GM18508 (cell line): ENCODE data around the gene TTC39A.
"Not testable (repeated sequence)": the region's sequence is repeated elsewhere in the genome, so short reads cannot be mapped to it uniquely, and the experiment has no call there.

Source experiments
- ATAC-seq: cut with Tn5 transposase; IDR thresholded peaks from one replicate; pipeline ENCODE4 v1.9.1; 2021; ENCODE audit warnings: moderate number of reproducible peaks; ENCODE audit not compliant: insufficient read depth, unreplicated experiment

Gene TTC39A

DNA sequence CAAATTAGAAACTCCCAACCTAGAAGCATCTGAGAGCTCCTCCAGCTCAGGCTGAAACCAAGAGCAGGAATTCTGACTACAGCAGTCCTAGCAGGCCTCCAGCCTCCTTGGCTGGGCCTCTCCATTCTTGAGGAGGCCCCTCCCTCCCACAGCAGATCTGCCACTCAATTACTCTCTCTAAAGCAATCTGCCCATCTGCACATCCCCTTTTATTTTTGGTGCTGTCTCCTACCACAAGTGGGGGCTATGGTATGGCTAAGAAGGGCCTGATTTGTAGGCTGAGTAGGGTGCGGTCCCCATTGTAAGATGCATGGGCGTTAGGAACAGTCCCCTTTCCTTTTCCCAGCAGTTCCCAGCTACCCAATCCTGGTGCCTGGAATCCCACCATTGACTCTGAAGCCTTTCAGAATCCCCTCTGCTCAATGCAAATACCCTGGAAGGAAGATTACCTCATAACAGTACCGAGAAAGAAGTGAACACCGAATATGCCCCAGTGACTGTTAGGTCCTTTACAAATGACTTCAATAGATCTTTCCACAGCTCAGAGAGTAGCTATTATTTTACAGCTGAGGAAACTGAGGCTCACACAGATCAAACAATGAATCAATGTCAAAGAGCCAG is 11.6 kb upstream of the TTC39A start:
- no peak for ATAC-seq

- ATAC-seq: no peak
Measured at GRCh38 chr1:51340380-51340779, 10.0 kb upstream of the TTC39A start.

DNA sequence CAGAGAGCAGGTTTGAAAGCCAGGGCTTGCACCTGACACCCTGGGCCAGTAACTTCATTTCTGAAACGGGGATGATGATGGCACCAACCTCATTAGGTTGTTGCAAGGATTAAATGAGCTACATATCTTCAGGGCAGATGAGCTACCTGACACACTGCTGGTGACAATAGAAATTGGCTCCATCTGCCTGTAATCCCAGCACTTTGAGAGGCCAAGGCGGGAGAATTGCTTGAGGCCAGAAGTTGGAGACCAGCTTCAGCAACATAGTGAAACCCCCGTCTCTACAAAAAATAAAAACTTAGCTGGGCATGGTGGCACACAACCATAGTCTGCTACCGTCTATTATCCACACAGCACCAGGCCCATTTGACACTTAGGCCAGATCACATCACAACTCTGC is 6.3 kb upstream of the TTC39A start:
- ATAC-seq: no peak

DNA sequence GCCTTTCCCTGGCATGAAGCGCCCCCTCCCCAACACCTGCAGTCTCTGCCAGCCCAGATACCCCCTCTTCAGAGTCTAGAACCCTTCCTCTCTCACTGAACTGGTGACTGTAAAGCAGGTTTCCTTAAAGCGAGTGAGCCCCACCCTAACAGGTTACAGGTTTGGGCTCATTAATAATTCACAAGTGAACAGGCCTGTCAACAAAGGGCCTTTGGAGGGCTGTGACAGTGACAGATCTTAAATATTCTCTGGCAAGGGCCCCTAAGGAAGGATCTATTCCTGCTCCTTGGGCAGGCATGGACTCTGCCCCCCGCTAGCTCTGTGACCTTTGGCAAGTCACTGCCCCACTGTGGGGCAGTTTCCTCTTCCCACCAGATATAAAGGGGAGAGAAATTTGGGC is 5.6 kb upstream of the TTC39A start:
- no peak for ATAC-seq

GRCh38 chr1:51331206-51332100 is 1.1 kb upstream of the TTC39A start:
- no peak for ATAC-seq

DNA sequence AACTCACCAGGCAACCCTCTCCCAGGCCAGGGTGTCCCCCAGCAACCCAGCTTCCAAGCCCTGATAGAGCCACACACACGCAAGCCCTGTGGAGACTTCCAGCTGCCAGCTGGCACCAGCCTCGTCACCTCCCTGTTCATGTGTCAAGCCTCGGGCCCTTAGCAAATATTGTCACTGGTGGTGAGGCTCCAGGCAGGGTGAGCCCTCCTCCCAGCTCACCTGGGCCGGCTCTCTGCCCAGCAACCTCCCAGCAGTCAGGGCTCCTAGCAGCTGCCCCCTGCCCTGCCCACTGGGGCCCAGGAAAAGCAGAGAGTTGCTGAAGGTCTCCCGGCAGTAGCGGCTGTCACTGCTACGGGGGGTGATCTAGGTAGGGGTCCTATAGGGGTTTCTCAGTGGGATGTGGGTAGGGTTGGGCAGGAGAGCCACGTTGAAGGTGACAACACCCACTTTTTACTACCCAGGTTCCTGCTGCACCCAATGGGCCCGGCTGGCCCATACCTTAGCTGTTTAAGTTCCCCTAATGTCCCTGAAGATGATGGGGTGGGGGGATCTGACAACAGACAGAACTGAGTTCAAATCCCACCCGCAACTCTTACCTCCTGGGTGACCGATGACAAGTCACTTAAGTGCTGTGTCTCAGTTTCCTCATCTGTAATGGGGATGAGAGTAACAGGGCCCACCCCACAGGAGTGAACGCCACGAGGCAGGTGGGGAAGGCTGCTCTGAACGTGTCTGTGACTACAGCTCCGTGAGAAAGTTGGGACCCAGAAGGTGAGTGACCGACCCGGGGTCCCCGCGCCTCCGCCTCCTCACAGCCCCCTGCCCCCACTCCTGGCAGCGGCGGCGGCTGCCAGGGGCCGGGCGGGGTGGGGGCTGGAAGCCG is 678 bp downstream of the TTC39A start:
- ATAC-seq: no peak

DNA sequence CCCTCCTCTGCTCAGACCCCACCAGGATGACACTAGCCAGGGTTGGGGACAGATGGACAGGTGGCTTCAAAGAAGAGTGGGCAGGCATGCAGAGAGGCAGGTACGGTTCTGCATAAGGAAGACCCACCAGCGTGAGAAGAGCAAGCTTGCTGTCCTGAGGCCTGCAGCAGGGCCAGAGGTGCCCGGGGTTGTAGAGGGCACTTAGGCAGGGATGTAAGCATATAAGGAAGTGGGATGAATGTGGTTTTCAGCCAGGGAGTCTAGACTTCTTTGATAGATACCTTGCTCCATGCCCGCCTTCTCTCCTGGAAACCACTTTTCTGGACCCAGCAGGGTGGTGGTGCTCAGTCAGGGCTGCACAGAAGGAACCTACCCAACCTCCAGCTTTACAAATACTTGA is 1.4 kb downstream of the TTC39A start:
- no peak for ATAC-seq

DNA sequence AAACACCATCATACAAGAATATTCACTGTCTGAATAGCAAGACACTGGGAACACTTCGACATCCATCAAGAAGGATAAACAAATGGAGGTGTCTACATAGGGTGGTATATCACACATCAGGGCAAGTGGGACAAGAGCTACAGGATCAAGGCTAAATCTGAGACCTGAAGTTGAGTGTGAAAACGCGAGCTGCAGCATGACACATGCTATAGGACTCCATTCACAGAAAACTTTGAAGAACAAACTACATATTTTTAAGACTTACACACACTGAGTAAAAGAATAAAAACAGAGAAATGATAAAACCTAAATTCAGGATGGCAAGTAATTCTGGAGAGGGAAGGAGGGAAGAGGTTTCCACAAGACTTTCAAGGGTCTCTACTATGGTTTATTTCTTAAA is 2.1 kb downstream of the TTC39A start:
- no peak for ATAC-seq

- no peak for ATAC-seq
Measured at GRCh38 chr1:51327386-51327785, 3.0 kb downstream of the TTC39A start.

GRCh38 chr1:51326839-51327238 is 3.5 kb downstream of the TTC39A start:
- ATAC-seq: no peak

- ATAC-seq: no peak
Measured at GRCh38 chr1:51325878-51326755, 4.2 kb downstream of the TTC39A start.

DNA sequence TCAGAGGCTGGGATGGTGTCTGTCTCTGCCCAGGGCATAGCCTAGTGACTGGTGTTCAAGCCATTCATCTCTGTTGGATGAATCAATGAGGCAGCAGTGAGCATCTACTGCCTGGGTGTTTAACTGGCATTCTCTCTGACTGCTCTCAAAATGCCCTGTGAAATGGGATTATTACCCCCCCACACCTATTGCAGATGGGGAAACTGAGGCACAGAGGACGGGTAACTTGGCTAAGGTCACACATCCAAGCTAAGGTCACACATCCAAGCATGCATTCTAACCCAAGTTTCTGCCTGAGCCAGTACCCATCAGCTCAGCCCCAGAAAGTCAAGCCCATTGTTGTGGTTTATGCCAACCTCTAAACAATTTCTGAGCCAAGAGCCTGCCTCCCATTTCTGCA is 5.0 kb downstream of the TTC39A start:
- no peak for ATAC-seq

DNA sequence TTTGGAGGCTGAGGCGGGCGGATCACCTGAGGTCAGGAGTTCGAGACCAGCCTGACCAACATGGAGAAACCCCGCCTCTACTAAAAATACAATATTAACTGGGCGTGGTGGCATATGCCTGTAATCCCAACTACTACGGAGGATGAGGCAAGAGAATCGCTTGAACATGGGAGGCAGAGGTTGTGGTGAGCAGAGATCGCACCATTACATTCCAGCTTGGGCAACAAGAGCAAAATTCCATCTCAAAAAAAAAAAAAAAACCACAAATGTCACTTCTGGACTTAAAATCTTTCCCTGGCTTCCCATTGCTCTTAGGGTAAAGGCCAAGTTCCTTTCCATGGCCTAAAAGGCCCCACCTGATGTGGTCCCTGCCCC is 5.4 kb downstream of the TTC39A start:
- ATAC-seq: not testable (repeated sequence)

GRCh38 chr1:51324251-51325010 is 5.9 kb downstream of the TTC39A start:
- no peak for ATAC-seq

DNA sequence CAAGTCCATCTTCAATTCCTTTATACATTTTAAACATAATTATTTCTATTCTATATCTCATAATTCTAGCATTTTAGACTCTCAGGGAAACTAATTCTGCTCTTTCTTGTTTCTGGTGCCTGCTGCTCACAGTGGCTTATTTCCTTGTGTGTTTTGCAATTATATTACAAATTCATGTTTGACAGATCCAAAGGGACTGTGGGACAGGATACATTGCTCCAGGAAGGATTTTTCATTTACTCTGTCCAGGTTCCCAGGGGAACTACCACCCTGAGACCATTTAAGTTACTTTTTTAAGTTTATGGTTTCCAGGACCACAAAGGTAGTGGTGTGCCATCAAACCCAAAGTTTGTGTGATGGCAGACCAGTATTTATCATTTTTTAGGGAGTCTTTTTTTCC is 6.6 kb downstream of the TTC39A start:
- no peak for ATAC-seq

GRCh38 chr1:51322417-51323101 is 7.8 kb downstream of the TTC39A start:
- no peak for ATAC-seq

DNA sequence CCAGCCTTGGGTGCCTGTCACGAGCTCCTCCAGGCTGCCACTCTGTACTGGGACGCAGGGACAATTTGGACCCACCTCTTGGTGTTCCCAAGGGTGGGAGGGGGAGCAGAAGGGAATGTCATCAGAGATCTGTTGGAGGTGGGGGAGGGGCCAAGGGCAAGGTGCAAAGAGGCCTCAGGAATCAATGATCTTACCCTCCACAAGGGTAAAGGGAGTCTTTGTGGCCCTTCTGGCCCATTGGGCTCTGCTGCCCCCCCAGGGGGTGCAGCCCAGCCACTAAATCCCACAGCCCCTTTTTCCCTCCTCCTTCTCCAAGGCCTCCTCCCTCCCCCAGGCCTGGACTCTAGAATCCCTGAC is 8.5 kb downstream of the TTC39A start:
- no peak for ATAC-seq

DNA sequence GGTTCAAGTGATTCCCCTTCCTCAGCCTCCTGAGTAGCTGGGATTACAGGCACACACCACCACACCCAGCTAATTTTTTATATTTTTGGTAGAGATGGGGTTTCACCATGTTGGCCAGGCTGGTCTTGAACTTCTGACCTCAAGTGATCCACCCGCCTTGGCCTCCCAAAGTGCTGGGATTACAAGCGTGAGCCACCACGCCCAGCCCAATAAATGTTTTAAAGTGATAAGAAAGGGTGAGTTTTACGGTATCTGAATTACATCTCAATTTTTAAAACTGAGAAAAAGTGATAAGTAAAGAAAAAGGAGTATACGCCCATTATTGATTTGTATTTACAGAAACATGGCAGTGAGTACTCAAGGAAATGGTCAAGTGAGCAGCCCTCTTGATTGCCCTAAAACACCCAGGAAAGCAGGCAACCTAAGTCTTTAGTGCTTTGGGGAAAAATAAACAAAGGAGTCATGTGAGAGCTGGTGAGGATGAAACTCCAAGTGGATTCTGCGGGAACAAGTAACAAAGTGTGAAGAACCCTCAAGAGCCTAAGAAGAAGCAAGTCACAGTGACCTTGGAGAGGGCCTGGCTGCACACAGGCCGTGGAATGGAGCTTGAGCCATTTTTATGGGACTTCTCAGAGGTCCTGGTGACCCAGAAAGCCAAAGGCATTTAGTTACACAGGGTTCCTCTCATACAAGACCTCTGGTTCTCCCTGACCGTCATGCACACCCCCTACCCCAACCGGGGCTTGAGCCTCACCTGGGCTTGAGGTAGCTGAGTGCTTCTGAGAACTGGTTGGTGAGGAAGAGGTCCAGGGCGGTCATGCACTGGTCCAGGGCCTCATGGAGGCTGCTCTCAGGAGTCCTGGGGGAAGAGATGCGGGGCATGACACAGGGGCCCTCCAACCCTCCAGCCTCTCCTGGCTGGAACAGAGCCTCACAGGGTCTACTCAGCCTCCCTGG is 9.1 kb downstream of the TTC39A start:
- ATAC-seq: no peak
